PC-9 (cell line): ENCODE results near the gene ZNF275. TPM values are rescaled to one million over a fixed set of nuclear protein-coding genes. Genes with fewer than 3 reads are reported as not detected.

Experiments
- BruUV-seq: library from RNA; stranded (reverse); fragments of 400-500 nt; replicated peaks from 2 replicates; lab custom pipeline; 2021; lab: Mats Ljungman, UMichigan
- CTCF ChIA-PET: fragments of 300-600 bp; sonication (Branson Sonifier 250); formaldehyde crosslinking; loops from one replicate; lab custom pipeline; 2022; ENCODE audit warnings: antibody characterized with exemption; lab: Charles Lee
- POLR2A ChIA-PET: fragments of 300-600 bp; sonication (Branson Sonifier 250); formaldehyde crosslinking; loops from one replicate; lab custom pipeline; 2022; ENCODE audit warnings: antibody characterized with exemption; ENCODE audit not compliant: unreplicated experiment; lab: Charles Lee
- DNase-seq, 2 experiments: peaks; one replicate each; pipeline versions ENCODE4 v3.0.0 to v3.0.0-alpha.2; 2015 to 2022; ENCODE audit warnings: mixed read lengths in 1 of 2
- H2AFZ ChIP-seq: fragments of 200-600 bp; sonication (generic); 2 replicates; pipeline ENCODE4 v1.8.1; 2017; ENCODE audit warnings: antibody characterized with exemption
- H3F3A ChIP-seq: fragments of 200-600 bp; sonication (generic); 2 replicates; pipeline ENCODE4 v1.8.1; 2017; ENCODE audit warnings: antibody characterized with exemption, mild to moderate bottlenecking, low read depth; ENCODE audit not compliant: insufficient read depth
- H3K27ac ChIP-seq: fragments of 200-600 bp; sonication (generic); 2 replicates; pipeline ENCODE4 v1.6.1; 2016; ENCODE audit warnings: mixed run types
- H3K27me3 ChIP-seq: fragments of 200-600 bp; sonication (generic); 2 replicates; pipeline ENCODE4 v1.6.1; 2016; ENCODE audit warnings: low read depth, mixed run types; ENCODE audit not compliant: insufficient read depth
- H3K36me3 ChIP-seq: fragments of 200-600 bp; sonication (generic); 2 replicates; pipeline ENCODE4 v1.6.1; 2016; ENCODE audit warnings: low read depth, mixed run types
- H3K4me1 ChIP-seq: fragments of 200-600 bp; sonication (generic); replicated peaks from 2 replicates; pipeline ENCODE4 v1.6.1; 2016; ENCODE audit warnings: mixed run types; ENCODE audit not compliant: insufficient read depth
- H3K4me2 ChIP-seq: fragments of 200-600 bp; sonication (generic); 2 replicates; pipeline ENCODE4 v1.6.1; 2017; ENCODE audit warnings: mixed run types
- H3K4me3 ChIP-seq: fragments of 200-600 bp; sonication (generic); 2 replicates; pipeline ENCODE4 v1.6.1; 2016; ENCODE audit warnings: mixed run types
- H3K79me2 ChIP-seq: fragments of 200-600 bp; sonication (generic); 2 replicates; pipeline ENCODE4 v1.6.1; 2017; ENCODE audit warnings: low read depth, mixed run types
- H3K9me2 ChIP-seq: fragments of 200-600 bp; sonication (generic); 2 replicates; pipeline ENCODE4 v1.8.1; 2017; ENCODE audit warnings: mild to moderate bottlenecking; ENCODE audit not compliant: insufficient read depth
- H3K9me3 ChIP-seq: fragments of 200-600 bp; sonication (generic); 2 replicates; pipeline ENCODE4 v1.8.1; 2016; ENCODE audit warnings: low read depth; ENCODE audit not compliant: insufficient read depth
- H4K20me1 ChIP-seq: fragments of 200-600 bp; sonication (generic); 2 replicates; pipeline ENCODE4 v1.8.1; 2017; ENCODE audit not compliant: insufficient read depth
- EZH2 ChIP-seq: fragments of 200-600 bp; sonication (generic); IDR thresholded peaks from 2 replicates; pipeline ENCODE4 v1.8.0; 2017; ENCODE audit warnings: antibody characterized with exemption, low read depth
- intact Hi-C: fragments of 100-400 bp; cut with micrococcal nuclease; formaldehyde crosslinking; loops from one replicate; pipeline ENCODE4 v1.10.0; 2022; ENCODE audit not compliant: unreplicated experiment
- total RNA-seq: library from RNA; stranded (reverse); gene quantifications from 2 replicates; pipeline ENCODE4 v1.2.3, GENCODE V29; 2021
- TF ChIP-seq, protein P1 (sequence below): fragments of 200-600 bp; sonication (generic); conservative IDR thresholded peaks from 2 replicates; pipeline ENCODE4 v1.6.1; 2017; ENCODE audit warnings: mixed run types, antibody characterized with exemption, mild to moderate bottlenecking, moderate library complexity

ZNF275 gene
- total RNA-seq, 1 experiment from 2014 or later, result 7.1 TPM

DNA sequence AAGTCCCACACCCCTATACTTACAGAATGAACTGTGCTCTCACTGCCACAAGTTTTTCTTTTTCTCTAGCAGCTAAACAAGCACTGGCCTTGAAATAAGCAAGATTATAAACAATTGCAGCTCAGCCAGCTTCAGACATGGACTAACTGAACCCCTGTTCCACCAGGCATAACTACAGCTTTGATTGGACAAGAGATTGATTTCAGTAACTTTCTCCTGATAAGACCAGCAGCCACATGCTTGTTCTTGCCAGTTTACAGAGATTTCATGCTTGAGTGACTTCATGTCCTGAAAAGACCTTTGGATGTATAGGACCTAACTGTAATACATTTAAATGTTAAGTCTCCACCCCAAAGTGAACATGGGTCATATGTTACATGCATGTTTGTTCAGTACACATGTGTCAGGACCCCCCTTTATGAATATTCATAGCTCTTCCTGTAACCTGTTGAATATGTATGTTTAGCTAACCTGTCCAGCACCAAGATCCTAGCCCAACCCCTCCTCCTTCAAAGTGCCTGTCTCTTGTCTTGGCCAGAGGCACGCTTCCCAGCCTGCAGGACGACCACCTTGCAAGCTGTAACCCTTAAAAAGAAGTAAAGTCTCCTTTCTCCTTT lies 27.9 kb downstream of the ZNF275 start:
- no peak overlapping the region for H3K4me2 ChIP-seq
- H3K79me2 ChIP-seq, result no peaks in the 10 kb centered on the region
- H3K4me3 ChIP-seq, result no peak overlapping the region
- H3K27me3 ChIP-seq, result peaks cover 18% of the 10 kb centered on the region
- BruUV-seq, result no TSS peak
- H3K9me3 ChIP-seq, result no peaks in the 10 kb centered on the region
- H3K9me2 ChIP-seq, result no peaks in the 10 kb centered on the region
- no peak overlapping the region for H3K27ac ChIP-seq
- CTCF ChIA-PET, result interaction anchor here (0.6 to 0.7 kb wide), 2 partner anchors 172 to 1234 kb away, joined by 3 to 13 read pairs; no protein-coding TSS in a partner anchor
- no peaks in the 10 kb centered on the region for H4K20me1 ChIP-seq
- H3K4me1 ChIP-seq, result no peaks in the 10 kb centered on the region
- no peak for DNase-seq
- H3F3A ChIP-seq, result no peaks in the 10 kb centered on the region
- POLR2A ChIA-PET, result no interaction called here
- intact Hi-C loops, result loop anchor here (5.0 kb wide), 1 partner anchor 40 kb away; the partner anchor contains the start of gene PNMA6F
- no peaks in the 10 kb centered on the region for H3K36me3 ChIP-seq
- no peak for TF ChIP-seq EZH2
- TF ChIP-seq, protein P1, sequence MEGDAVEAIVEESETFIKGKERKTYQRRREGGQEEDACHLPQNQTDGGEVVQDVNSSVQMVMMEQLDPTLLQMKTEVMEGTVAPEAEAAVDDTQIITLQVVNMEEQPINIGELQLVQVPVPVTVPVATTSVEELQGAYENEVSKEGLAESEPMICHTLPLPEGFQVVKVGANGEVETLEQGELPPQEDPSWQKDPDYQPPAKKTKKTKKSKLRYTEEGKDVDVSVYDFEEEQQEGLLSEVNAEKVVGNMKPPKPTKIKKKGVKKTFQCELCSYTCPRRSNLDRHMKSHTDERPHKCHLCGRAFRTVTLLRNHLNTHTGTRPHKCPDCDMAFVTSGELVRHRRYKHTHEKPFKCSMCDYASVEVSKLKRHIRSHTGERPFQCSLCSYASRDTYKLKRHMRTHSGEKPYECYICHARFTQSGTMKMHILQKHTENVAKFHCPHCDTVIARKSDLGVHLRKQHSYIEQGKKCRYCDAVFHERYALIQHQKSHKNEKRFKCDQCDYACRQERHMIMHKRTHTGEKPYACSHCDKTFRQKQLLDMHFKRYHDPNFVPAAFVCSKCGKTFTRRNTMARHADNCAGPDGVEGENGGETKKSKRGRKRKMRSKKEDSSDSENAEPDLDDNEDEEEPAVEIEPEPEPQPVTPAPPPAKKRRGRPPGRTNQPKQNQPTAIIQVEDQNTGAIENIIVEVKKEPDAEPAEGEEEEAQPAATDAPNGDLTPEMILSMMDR, result no peak
- H2AFZ ChIP-seq, result no peak overlapping the region

- no peak overlapping the region for H3K27ac ChIP-seq
- no peaks in the 10 kb centered on the region for H3K9me2 ChIP-seq
- no peaks in the 10 kb centered on the region for H4K20me1 ChIP-seq
- no peaks in the 10 kb centered on the region for H3K79me2 ChIP-seq
- BruUV-seq, result no TSS peak
- no peaks in the 10 kb centered on the region for H3K36me3 ChIP-seq
- H3K4me1 ChIP-seq, result no peaks in the 10 kb centered on the region
- no peaks in the 10 kb centered on the region for H3K9me3 ChIP-seq
- ChIA-PET POLR2A (no interaction called here), CTCF (no interaction called here)
- TF ChIP-seq, protein P1, result no peak
- TF ChIP-seq EZH2, result no peak
- H3K4me3 ChIP-seq, result no peak overlapping the region
- intact Hi-C loops, result no loop called here
- DNase-seq, result no peak
- no peak overlapping the region for H2AFZ ChIP-seq
- H3F3A ChIP-seq, result no peaks in the 10 kb centered on the region
- no peak overlapping the region for H3K4me2 ChIP-seq
- peaks cover 38% of the 10 kb centered on the region for H3K27me3 ChIP-seq
These were observed 31.7 kb downstream of the ZNF275 start for GRCh38 chrX:153365670-153366069.

GRCh38 chrX:153366119-153366518 lies 32.2 kb downstream of the ZNF275 start:
- intact Hi-C loops, result no loop called here
- Histone ChIP-seq H3K9me2 (no peaks in the 10 kb centered on the region), H3K27ac (no peak overlapping the region), H3F3A (no peaks in the 10 kb centered on the region), H3K4me2 (no peak overlapping the region), H3K4me1 (no peaks in the 10 kb centered on the region), H3K4me3 (no peak overlapping the region), H4K20me1 (no peaks in the 10 kb centered on the region), H3K27me3 (peaks cover 42% of the 10 kb centered on the region), H3K36me3 (no peaks in the 10 kb centered on the region), H3K9me3 (no peaks in the 10 kb centered on the region), H2AFZ (no peak overlapping the region), H3K79me2 (no peaks in the 10 kb centered on the region)
- no peak for DNase-seq
- ChIA-PET CTCF (no interaction called here), POLR2A (no interaction called here)
- TF ChIP-seq EZH2, result no peak
- TF ChIP-seq, protein P1, result no peak
- BruUV-seq, result no TSS peak
